ENCODE measurements around the gene PARD3B. TPM values are rescaled to one million over a fixed set of nuclear protein-coding genes. Genes with fewer than 3 reads are reported as not detected.

PARD3B gene
- total and polyA plus RNA-seq, 2 of the 4 experiments (the other 2 are of a cell fraction): 3.3 to 15.6 TPM

- BruUV-seq (replicated peaks): no TSS peak
Measured at GRCh38 chr2:205596581-205596980, 1051.3 kb downstream of the PARD3B start.

More at GRCh38 chr2:205596581-205596980, 1051.3 kb downstream of the PARD3B start:
- no peak overlapping the region for H4K5ac ChIP-seq (ENCODE audit: low read depth, low read length)
- no peak overlapping the region for H3K4me2 ChIP-seq (ENCODE audit: low read depth, low read length)
- H2BK20ac ChIP-seq (ENCODE audit: low read depth, low read length): no peak overlapping the region
- intact Hi-C loops (cut with micrococcal nuclease) (no loop called here), dilution Hi-C loops (cut with HindIII; ENCODE audit: low sequenced_read_pairs, unreplicated experiment) (no loop called here), in situ Hi-C loops (cut with MboI; ENCODE audit: low sequenced_read_pairs) (no loop called here)
- H2AK9ac ChIP-seq (replicated peaks; ENCODE audit: low read depth, low read length, poor library complexity): no peak overlapping the region
- TF ChIP-seq BHLHE40 (IDR thresholded peaks at IDR 0.05; ENCODE audit: low read depth, low read length) (no peak), SMC3 (IDR thresholded peaks at IDR 0.05; ENCODE audit: low read depth, low read length) (no peak), FOS (IDR thresholded peaks at IDR 0.05; ENCODE audit: low read depth, low read length) (no peak), POLR2A (IDR thresholded peaks at IDR 0.05; ENCODE audit: low read depth, low read length) (no peak), USF2 (IDR thresholded peaks at IDR 0.05; ENCODE audit: low read depth, low read length) (no peak), ELK1 (IDR thresholded peaks at IDR 0.05; ENCODE audit: borderline replicate concordance, low read depth, low read length) (no peak), MAFK (IDR thresholded peaks at IDR 0.05; ENCODE audit: low read depth, low read length) (no peak), CEBPB (IDR thresholded peaks at IDR 0.05; ENCODE audit: low read depth, low read length) (no peak), RCOR1 (IDR thresholded peaks at IDR 0.05; ENCODE audit: insufficient replicate concordance, low read length) (no peak), CTCF (conservative IDR thresholded peaks at IDR 0.05; ENCODE audit: low read depth, low read length) (no peak), CHD1 (IDR thresholded peaks at IDR 0.05; ENCODE audit: low read depth, low read length) (no peak), RAD21 (IDR thresholded peaks at IDR 0.05; ENCODE audit: low read length) (no peak), NFE2L2 (IDR thresholded peaks at IDR 0.05; ENCODE audit: low read depth, low read length) (no peak), MAZ (IDR thresholded peaks at IDR 0.05; ENCODE audit: borderline replicate concordance, low read depth, low read length) (no peak), RFX5 (IDR thresholded peaks at IDR 0.05; ENCODE audit: low read depth, low read length) (no peak), MXI1 (IDR thresholded peaks at IDR 0.05; ENCODE audit: borderline replicate concordance, low read depth, low read length) (no peak)
- no peak overlapping the region for H2AFZ ChIP-seq (replicated peaks; ENCODE audit: low read length, poor library complexity)
- no peak for ATAC-seq (ENCODE audit: low read depth)
- no peak overlapping the region for H3K4ac ChIP-seq (ENCODE audit: low read depth, low read length)
- WGBS, 2 experiments (ENCODE audit: extremely low coverage in 2 of 2, insufficient read length in 1 of 2): no CpG with 5 or more reads among the region's 2 CpGs
- no peaks in the 10 kb centered on the region for H3K9me3 ChIP-seq (ENCODE audit: control insufficient read depth, insufficient read depth, low read length)
- H3K4me3 ChIP-seq (ENCODE audit: insufficient read depth, low read depth, low read length): no peak overlapping the region
- no peak overlapping the region for H3K27ac ChIP-seq (ENCODE audit: insufficient read depth, low read length)
- ChIA-PET POLR2A (ENCODE audit: unreplicated experiment) (interaction anchor here (0.6 kb wide), 2 partner anchors 17 to 1057 kb away, joined by 3 to 6 read pairs; no protein-coding TSS in a partner anchor), CTCF (no interaction called here)
- no peaks in the 10 kb centered on the region for H4K20me1 ChIP-seq (ENCODE audit: insufficient read depth, low read length)
- no peak overlapping the region for H2BK120ac ChIP-seq (ENCODE audit: low read depth, low read length)
- no peak overlapping the region for H2BK15ac ChIP-seq (ENCODE audit: low read depth, low read length)
- no peak overlapping the region for H2AK5ac ChIP-seq (ENCODE audit: low read depth, low read length)
- H3K4me1 ChIP-seq (ENCODE audit: control insufficient read depth, insufficient read depth, low read length): peaks cover 4% of the 10 kb centered on the region
- H4K91ac ChIP-seq (ENCODE audit: insufficient read depth, low read depth, low read length): no peak overlapping the region
- peaks cover 2% of the 10 kb centered on the region; the same call in 1 of the 2 replicates for H3K9me1 ChIP-seq (ENCODE audit: insufficient read depth, low read length)
- H2BK5ac ChIP-seq (ENCODE audit: low read depth, low read length, poor library complexity, severe bottlenecking): no peak overlapping the region
- no peaks in the 10 kb centered on the region for H3K27me3 ChIP-seq (ENCODE audit: control insufficient read depth, insufficient read depth, low read length)
- no peak overlapping the region for H3K23ac ChIP-seq (ENCODE audit: low read depth, low read length)
- H3K14ac ChIP-seq (replicated peaks; ENCODE audit: low read depth, low read length): no peak overlapping the region
- no peak for DNase-seq
- no peaks in the 10 kb centered on the region for H3K36me3 ChIP-seq (ENCODE audit: control insufficient read depth, insufficient read depth, low read length)
- H3K79me1 ChIP-seq (ENCODE audit: low read depth in 1 of 2, low read length in 2 of 2): no peaks in the 10 kb centered on the region
- H4K8ac ChIP-seq (ENCODE audit: low read depth in 2 of 2, low read length in 2 of 2): no peak overlapping the region
- no peak overlapping the region for H3K9ac ChIP-seq (ENCODE audit: low read depth, low read length)
- no peak overlapping the region for H3K18ac ChIP-seq (ENCODE audit: low read depth, low read length)
- H3K56ac ChIP-seq (ENCODE audit: extremely low read depth, insufficient read depth, low read length): no peak overlapping the region
